ENCODE data around the gene STPG2.

- no peak for TF ChIP-seq CTCF (IDR thresholded peaks at IDR 0.05)
- no peak for TF ChIP-seq POLR2A (IDR thresholded peaks at IDR 0.05)
Measured at GRCh38 chr4:98000940-98001339, 142.3 kb downstream of the STPG2 start.
